AG08395 (cell line): ENCODE measurements around the gene EMX1.
A peak's percentile ranks its signal among the peaks of the same experiment; 100 is the strongest.

Experiments
- DNase-seq: peaks from one replicate; pipeline ENCODE4 v3.0.0; 2012; ENCODE audit warnings: mixed read lengths, low spot score

EMX1 gene

DNA sequence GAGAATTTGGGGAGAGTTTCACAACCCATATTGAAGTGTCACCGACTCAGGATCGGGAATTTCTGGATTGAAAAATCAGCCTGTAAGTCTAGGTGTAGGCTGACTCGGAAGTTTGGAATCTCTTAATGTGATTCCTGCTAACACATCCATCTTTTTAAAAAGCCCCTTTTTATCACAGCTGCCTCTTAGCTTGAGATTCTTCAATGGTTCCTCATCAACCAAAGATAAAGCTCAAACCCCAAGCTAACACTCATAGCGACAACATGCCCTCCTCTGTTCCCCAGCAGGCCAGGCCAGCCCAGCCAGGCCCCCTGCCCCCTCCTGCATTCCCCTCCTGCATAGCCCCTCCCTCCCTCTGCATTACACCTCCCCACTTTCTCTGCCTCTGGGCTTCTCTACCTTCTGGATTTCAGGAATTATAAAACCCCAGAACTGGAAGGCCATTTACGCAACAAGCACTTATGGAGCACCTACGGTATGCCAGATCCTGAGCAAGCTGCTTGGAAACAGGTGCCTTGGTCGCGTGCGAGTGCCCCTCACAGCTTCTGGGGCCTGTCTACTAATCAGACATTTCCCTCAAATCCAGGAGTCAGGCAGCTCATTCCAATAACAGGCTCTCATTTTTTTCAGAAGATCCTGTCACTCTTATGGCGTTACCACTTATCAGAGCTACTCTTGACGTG is 63.4 kb downstream of the EMX1 start:
- DNase-seq: peak; percentile 10

DNA sequence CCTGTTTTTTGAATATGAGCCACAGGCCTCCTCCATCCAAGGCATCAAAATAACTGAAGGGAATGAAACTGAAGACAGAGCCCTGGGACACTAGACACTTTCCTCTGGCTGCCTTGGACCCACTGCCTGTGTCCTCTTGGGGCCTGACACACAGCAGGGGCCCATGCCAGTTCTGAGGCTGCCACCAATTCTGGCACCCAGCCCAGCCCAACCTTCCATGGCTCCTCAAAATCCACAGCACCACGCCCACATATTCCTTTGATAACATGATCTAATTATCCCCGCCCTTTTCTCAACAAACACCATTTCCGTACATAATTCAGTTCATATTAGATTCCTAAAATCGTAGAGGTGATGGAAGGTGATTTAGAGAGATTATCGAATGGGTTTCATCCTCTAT is 64.2 kb downstream of the EMX1 start:
- no peak for DNase-seq

DNA sequence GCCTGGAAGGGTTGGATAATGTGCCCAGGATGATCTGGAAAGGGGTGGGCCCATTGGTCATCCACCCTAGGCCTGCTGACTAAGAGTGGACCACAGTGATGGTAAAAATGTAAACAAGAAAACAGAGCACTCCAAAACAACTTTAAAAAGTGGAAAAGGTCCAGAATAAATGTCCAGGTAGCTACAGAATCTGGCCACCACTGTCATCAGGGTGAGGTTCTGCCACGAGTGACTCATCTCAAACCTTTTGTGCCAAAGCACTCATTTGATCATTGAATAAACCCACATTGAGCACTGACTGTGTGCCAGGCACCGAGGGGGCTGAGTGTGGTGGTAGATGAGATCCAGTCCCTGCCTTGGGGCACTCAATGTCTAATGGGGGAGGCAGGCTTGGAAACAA is 64.9 kb downstream of the EMX1 start:
- peak; percentile 24 for DNase-seq

DNA sequence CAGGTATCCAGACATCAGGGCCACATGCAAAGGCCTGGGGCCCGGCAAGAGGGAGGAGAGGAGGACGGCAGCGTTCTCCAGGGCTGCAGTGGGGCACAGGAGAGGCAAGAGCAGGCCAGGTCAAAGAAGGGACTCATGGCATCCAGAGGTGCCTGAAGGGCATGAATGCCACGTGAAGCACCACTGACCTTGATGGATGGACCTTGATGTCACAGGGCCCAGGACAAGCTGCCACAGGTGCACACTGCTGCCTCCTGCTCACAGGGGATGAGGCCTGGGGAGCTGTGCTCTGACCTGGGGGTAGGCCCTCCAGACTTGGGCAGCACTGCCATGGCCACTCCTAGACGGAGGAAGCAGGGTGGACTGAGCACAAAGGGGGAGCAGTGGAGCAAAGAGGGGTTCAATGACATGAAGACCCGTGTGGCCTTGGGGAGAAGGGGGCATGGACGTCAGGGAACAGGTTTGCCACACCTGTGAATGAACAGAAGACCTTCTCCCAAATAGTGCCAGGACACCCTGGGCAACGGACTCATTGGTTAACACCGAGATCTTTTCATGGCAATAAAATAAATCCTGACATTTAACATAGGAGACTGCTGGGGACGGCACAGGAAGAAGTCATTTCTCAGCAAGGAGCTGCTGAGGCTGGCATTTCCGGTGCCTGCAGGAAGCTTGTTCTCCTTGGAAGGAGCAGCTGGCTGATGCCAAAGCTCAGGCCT is 65.6 kb downstream of the EMX1 start:
- DNase-seq: no peak

GRCh38 chr2:72983500-72984161 is 66.3 kb downstream of the EMX1 start:
- no peak for DNase-seq

GRCh38 chr2:72984172-72984671 is 66.9 kb downstream of the EMX1 start:
- no peak for DNase-seq
